ENCODE data around the gene NIPSNAP3A.

DNA sequence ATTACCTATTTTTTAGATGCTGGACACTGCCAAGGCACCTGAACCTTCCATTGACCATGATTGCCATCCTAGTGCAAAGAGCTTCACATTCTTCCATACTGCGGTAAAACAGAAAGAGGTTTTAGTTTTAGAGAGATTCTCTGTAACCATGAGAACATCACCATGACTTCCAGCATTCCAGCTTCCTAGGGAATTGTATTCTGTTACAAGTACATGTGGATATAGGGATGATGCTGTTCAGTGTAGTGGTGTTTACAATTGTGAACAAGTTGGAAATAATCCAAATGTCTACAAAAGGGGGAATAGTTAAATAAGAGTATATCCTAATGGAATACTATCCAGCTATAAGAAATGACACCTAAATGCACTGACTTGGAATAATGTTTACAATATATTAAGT lies 38.8 kb downstream of the NIPSNAP3A start:
- TF ChIP-seq CTCF (conservative IDR thresholded peaks at IDR 0.05 in 1 of 2, IDR thresholded peaks at IDR 0.05 in 1 of 2; ENCODE audit: low read depth in 1 of 2, low read length in 2 of 2): no peak
- TF ChIP-seq EZH2 (IDR thresholded peaks at IDR 0.05; ENCODE audit: low read length, missing control alignments): no peak
